Measurements from ENCODE around the gene ARHGAP24.

DNA sequence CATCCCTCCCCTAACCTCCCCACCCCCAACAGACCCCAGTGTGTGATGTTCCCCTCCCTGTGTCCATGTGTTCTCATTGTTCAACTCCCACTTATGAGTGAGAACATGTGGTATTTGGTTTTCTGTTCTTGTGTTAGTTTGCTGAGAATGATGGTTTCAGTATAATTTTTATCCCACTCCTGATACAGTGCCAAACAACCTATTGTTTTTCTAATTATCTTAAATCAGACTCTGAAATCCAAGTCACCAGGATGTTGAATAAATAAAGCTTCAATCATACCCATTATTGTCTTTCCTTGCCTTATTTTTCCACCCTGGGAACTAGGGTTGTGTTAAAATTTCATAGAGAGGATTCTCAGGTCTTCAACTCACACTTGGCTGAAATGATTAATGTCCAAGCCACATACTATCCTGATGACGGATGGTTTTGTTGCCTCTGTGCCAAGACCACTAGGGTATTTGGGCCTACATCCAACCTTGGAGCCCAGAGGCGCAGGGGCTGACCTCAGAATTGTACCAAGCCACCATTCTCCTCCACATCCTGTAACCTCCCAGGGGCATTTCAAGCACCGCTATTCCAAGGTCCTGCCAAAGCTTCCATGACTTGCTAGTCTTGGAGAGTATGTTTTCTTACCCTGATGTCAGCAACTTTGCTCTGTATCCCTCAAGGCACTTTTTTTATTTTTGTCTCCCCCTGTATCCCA lies 332.4 kb downstream of the ARHGAP24 start:
- no peak for TF ChIP-seq EP300 (IDR thresholded peaks at IDR 0.05)
- TF ChIP-seq, protein P1, sequence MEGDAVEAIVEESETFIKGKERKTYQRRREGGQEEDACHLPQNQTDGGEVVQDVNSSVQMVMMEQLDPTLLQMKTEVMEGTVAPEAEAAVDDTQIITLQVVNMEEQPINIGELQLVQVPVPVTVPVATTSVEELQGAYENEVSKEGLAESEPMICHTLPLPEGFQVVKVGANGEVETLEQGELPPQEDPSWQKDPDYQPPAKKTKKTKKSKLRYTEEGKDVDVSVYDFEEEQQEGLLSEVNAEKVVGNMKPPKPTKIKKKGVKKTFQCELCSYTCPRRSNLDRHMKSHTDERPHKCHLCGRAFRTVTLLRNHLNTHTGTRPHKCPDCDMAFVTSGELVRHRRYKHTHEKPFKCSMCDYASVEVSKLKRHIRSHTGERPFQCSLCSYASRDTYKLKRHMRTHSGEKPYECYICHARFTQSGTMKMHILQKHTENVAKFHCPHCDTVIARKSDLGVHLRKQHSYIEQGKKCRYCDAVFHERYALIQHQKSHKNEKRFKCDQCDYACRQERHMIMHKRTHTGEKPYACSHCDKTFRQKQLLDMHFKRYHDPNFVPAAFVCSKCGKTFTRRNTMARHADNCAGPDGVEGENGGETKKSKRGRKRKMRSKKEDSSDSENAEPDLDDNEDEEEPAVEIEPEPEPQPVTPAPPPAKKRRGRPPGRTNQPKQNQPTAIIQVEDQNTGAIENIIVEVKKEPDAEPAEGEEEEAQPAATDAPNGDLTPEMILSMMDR (IDR thresholded peaks at IDR 0.05), result no peak

All from ovary (tissue), 3 donors.